ENCODE measurements around the gene RDH14.

The RDH14 gene

DNA sequence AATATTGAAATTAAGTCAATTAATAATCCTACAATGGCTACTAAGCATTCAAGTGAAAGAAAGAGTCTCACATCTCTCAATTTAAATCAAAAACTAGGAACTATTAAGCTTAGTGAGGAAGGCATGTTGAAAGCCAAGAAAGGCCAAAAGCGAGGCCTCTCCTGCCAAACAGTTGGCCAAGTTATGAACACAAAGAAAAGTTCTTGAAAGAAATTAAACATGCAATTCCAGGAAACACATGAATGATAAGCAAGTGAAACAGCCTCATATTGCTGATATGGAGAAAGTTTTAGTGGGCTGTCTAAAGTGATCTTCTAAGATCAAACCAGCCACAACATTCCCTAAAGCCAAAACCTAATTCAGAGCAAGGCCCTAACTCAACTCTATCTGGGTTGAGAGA lies 11.8 kb downstream of the RDH14 start:
- H3K4me1 ChIP-seq, result peaks cover 0 to 46% (median 13%) of the 10 kb centered on the region in 4 donors
- no peak overlapping the region for H3K27ac ChIP-seq
- no peak for DNase-seq
- intact Hi-C loops (cut with DNase I; ENCODE audit: low total_unique reads), result no loop called here
- H3K4me3 ChIP-seq, result no peak overlapping the region
- no peaks in the 10 kb centered on the region for H3K36me3 ChIP-seq
- TF ChIP-seq, protein P1, sequence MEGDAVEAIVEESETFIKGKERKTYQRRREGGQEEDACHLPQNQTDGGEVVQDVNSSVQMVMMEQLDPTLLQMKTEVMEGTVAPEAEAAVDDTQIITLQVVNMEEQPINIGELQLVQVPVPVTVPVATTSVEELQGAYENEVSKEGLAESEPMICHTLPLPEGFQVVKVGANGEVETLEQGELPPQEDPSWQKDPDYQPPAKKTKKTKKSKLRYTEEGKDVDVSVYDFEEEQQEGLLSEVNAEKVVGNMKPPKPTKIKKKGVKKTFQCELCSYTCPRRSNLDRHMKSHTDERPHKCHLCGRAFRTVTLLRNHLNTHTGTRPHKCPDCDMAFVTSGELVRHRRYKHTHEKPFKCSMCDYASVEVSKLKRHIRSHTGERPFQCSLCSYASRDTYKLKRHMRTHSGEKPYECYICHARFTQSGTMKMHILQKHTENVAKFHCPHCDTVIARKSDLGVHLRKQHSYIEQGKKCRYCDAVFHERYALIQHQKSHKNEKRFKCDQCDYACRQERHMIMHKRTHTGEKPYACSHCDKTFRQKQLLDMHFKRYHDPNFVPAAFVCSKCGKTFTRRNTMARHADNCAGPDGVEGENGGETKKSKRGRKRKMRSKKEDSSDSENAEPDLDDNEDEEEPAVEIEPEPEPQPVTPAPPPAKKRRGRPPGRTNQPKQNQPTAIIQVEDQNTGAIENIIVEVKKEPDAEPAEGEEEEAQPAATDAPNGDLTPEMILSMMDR (IDR thresholded peaks at IDR 0.05), result no peak
- H3K9me3 ChIP-seq, result no peaks in the 10 kb centered on the region
- no peaks in the 10 kb centered on the region for H3K27me3 ChIP-seq

GRCh38 chr2:18546567-18546966 lies 13.9 kb downstream of the RDH14 start:
- intact Hi-C loops (cut with DNase I; ENCODE audit: low total_unique reads), result no loop called here
- no peak overlapping the region for H3K4me3 ChIP-seq
- no peaks in the 10 kb centered on the region for H3K9me3 ChIP-seq
- DNase-seq, result no peak
- TF ChIP-seq, protein P1 (IDR thresholded peaks at IDR 0.05), result no peak
- H3K27me3 ChIP-seq, result no peaks in the 10 kb centered on the region
- no peak overlapping the region for H3K27ac ChIP-seq
- H3K4me1 ChIP-seq, result peaks cover 0 to 25% (median 3%) of the 10 kb centered on the region in 4 donors
- H3K36me3 ChIP-seq, result no peaks in the 10 kb centered on the region

DNA sequence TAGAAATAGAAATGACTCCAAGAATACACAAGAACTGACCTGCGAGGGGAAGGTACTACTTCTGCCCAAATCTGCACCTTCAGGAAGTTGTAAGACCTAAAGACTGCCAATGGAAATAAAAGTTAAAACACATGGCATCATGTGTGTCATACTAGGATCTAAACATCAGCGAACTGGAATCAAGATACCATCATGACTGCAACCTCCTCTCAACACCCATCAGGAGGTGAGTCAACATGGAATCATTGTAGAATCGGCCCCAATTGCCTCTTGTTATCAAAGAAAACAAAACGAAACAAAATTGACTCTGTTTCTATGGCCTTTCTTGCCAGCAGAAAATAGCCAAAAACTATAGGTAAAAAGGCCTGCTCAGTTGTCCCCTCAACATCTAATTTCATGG lies 15.1 kb downstream of the RDH14 start:
- DNase-seq, result no peak
- intact Hi-C loops (cut with DNase I; ENCODE audit: low total_unique reads), result no loop called here
- Histone ChIP-seq H3K9me3 (no peaks in the 10 kb centered on the region), H3K4me1 (peaks cover 0 to 13% (median 0%) of the 10 kb centered on the region in 4 donors), H3K4me3 (no peak overlapping the region), H3K27ac (no peak overlapping the region), H3K27me3 (no peaks in the 10 kb centered on the region), H3K36me3 (no peaks in the 10 kb centered on the region)
- TF ChIP-seq, protein P1 (IDR thresholded peaks at IDR 0.05), result no peak

DNA sequence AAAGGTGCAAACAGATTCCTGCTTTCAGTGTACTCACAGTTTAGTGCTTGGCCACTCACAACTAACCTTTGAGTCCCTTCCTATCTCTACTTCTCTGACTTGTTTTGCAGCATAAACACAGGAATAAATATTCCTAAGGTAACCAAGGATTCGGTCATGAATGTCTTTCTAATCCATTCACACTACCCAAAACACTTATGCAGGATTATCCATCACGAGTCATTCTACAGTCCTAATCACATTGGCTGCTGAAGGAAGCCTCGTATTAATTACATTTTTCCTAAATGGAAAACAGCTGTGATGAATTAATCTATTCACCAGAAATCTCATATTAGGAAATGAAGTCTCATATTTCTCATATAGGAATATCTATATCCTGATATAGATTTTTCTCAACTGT lies 16.3 kb downstream of the RDH14 start:
- TF ChIP-seq, protein P1 (IDR thresholded peaks at IDR 0.05), result no peak
- Histone ChIP-seq H3K36me3 (no peaks in the 10 kb centered on the region), H3K4me3 (no peak overlapping the region), H3K27me3 (no peaks in the 10 kb centered on the region), H3K9me3 (no peaks in the 10 kb centered on the region), H3K4me1 (peaks cover 0 to 11% (median 0%) of the 10 kb centered on the region in 4 donors), H3K27ac (no peak overlapping the region)
- intact Hi-C loops (cut with DNase I; ENCODE audit: low total_unique reads), result no loop called here
- no peak for DNase-seq

DNA sequence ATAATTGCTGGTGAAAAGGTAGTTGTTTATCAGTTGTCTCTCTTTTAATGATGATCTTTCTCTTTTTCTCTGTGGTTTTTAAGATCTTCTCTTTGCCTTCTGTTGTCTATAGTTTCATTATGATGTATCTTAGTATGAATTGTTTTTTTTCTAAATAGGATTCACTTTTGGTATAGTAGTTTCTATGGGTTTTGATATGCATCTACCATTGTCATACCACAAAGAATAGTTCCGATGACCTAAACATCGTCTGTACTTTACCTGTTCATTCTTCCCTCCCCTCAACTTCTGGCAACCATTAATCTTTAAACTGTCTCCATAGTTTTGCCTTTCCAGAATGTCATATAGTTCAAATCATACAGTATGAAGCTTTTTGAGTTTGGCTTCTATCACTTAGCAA lies 19.6 kb downstream of the RDH14 start:
- TF ChIP-seq, protein P1 (IDR thresholded peaks at IDR 0.05), result no peak
- H3K4me3 ChIP-seq, result no peak overlapping the region
- DNase-seq, result no peak
- H3K36me3 ChIP-seq, result no peaks in the 10 kb centered on the region
- intact Hi-C loops (cut with DNase I; ENCODE audit: low total_unique reads), result no loop called here
- no peaks in the 10 kb centered on the region for H3K27me3 ChIP-seq
- no peaks in the 10 kb centered on the region for H3K9me3 ChIP-seq
- no peaks in the 10 kb centered on the region for H3K4me1 ChIP-seq
- no peak overlapping the region for H3K27ac ChIP-seq

DNA sequence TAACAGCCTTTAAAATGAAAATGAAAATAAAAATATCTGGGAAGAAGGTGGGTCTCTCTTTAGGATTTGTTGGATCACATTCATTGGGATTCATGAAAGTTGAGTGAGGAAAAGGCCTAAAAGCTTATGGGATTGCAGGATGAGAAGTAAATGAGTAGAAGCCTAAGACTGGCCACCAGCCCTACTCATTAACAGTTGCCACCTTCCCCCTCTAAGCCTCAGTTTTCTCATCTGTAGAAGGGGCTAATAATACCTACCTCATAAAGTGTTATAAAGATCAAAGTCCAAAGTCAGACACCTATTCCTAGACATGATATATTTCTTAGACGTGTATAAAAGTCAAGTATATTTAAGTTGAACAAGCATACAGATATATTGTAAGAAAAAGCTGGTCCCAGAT lies 23.8 kb downstream of the RDH14 start:
- Histone ChIP-seq H3K4me1 (no peaks in the 10 kb centered on the region), H3K36me3 (no peaks in the 10 kb centered on the region), H3K4me3 (no peak overlapping the region), H3K9me3 (no peaks in the 10 kb centered on the region), H3K27ac (no peak overlapping the region), H3K27me3 (no peaks in the 10 kb centered on the region)
- DNase-seq, result no peak
- intact Hi-C loops (cut with DNase I; ENCODE audit: low total_unique reads), result no loop called here
- TF ChIP-seq, protein P1 (IDR thresholded peaks at IDR 0.05), result no peak

Measured in tibial artery (tissue), 4 donors.